ENCODE results near the gene MUC2.

DNA sequence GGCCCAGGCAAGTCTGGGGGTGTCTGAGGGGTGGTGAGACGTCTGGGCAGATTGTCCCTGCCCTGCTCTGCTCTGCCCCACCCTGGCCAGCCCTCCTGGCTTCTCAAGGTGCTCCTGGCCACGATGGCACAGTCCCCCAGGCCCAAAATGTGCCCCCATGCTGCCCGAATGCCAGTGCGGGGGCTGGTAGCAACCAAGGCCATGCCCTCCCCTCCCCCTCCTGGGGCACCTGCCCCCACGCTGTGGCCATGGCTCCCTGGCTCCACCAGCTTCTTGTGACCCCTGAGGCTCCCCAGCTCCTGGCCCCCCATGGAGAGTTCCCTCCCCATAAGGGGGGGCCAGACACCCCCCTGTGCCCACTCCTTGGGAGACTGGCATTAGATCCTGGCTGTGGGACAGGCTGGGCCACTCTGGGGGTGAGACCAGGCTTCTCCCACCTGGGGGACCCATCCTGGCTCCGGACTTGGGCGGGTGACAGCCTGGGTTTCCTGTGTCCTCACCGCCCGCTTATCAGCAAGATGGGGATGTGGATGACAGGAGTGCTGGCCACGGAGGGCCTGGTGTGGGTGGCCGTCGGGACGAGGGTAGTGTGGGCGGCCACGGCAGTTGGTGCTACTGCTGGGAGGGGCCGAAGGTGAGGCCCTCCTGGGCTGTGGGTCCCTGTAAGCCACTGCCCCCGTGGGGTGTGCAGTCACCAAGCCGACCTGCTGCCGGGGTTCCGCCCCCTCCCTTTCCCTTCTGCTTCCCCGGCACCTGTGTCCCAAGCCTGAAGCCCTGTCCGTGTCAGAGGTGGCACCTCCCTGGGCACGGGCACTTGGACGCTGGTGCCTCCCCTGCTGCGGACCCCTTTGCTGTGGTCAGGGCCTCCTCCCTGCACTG lies 22.3 kb upstream of the MUC2 start:
- TF ChIP-seq, protein P1, sequence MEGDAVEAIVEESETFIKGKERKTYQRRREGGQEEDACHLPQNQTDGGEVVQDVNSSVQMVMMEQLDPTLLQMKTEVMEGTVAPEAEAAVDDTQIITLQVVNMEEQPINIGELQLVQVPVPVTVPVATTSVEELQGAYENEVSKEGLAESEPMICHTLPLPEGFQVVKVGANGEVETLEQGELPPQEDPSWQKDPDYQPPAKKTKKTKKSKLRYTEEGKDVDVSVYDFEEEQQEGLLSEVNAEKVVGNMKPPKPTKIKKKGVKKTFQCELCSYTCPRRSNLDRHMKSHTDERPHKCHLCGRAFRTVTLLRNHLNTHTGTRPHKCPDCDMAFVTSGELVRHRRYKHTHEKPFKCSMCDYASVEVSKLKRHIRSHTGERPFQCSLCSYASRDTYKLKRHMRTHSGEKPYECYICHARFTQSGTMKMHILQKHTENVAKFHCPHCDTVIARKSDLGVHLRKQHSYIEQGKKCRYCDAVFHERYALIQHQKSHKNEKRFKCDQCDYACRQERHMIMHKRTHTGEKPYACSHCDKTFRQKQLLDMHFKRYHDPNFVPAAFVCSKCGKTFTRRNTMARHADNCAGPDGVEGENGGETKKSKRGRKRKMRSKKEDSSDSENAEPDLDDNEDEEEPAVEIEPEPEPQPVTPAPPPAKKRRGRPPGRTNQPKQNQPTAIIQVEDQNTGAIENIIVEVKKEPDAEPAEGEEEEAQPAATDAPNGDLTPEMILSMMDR (IDR thresholded peaks at IDR 0.05; ENCODE audit: low read length), result no peak
- TF ChIP-seq EZH2 (optimal IDR thresholded peaks at IDR 0.05; ENCODE audit: low read depth, low read length) (no peak), EZH2phosphoT487 (IDR thresholded peaks at IDR 0.05; ENCODE audit: low read length) (no peak)

Data from MM.1S (cell line).